Activated naive CD8-positive, alpha-beta T cell treated with anti-CD3 and anti-CD28 coated beads, Interleukin-2, amount 50 U/mL, for 16 hours (primary cell): ENCODE data around the gene NCOA7.
A peak's percentile ranks its signal among the peaks of the same experiment; 100 is the strongest.
"Not testable (repeated sequence)": the region's sequence is repeated elsewhere in the genome, so short reads cannot be mapped to it uniquely, and the experiment has no call there.

Experiments
- DNase-seq: peaks from one replicate; pipeline ENCODE4 v3.0.0-alpha.2; 2020; ENCODE audit warnings: low read depth, low spot score

The NCOA7 gene

DNA sequence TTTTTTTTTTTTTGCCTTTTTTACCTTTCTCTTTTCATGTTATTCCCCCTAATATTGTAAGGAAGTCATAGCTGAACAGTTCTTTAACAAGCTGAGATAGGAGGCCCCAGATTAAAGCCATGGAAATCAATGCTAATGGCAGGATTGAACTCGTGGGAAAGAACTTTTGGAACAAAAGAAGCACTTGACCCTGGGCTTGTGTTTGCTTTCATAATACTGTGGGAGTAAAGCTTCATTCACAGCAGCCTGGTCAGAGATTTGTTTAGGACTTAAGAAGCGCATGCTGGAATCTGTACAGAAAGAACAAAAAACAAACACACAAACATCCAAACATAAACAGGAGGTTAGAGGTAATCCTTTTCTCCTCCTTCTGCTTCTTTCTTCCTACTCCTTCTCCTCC, 36.2 kb upstream of the NCOA7 start:
- no peak for DNase-seq

DNA sequence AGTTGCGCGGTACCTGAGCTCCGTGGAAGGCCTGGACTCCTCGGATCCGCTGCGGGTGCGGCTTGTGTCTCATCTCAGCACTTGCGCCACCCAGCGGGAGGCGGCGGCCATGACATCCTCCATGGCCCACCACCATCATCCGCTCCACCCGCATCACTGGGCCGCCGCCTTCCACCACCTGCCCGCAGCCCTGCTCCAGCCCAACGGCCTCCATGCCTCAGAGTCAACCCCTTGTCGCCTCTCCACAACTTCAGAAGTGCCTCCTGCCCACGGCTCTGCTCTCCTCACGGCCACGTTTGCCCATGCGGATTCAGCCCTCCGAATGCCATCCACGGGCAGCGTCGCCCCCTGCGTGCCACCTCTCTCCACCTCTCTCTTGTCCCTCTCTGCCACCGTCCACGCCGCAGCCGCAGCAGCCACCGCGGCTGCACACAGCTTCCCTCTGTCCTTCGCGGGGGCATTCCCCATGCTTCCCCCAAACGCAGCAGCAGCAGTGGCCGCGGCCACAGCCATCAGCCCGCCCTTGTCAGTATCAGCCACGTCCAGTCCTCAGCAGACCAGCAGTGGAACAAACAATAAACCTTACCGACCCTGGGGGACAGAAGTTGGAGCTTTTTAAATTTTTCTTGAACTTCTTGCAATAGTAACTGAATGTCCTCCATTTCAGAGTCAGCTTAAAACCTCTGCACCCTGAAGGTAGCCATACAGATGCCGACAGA, 31.4 kb upstream of the NCOA7 start:
- DNase-seq = no peak

DNA sequence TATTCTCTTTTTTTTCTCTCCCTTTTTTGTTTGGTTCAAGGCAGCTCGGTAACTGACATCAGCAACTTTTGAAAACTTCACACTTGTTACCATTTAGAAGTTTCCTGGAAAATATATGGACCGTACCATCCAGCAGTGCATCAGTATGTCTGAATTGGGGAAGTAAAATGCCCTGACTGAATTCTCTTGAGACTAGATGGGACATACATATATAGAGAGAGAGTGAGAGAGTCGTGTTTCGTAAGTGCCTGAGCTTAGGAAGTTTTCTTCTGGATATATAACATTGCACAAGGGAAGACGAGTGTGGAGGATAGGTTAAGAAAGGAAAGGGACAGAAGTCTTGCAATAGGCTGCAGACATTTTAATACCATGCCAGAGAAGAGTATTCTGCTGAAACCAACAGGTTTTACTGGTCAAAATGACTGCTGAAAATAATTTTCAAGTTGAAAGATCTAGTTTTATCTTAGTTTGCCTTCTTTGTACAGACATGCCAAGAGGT, 30.8 kb upstream of the NCOA7 start:
- no peak for DNase-seq

DNA sequence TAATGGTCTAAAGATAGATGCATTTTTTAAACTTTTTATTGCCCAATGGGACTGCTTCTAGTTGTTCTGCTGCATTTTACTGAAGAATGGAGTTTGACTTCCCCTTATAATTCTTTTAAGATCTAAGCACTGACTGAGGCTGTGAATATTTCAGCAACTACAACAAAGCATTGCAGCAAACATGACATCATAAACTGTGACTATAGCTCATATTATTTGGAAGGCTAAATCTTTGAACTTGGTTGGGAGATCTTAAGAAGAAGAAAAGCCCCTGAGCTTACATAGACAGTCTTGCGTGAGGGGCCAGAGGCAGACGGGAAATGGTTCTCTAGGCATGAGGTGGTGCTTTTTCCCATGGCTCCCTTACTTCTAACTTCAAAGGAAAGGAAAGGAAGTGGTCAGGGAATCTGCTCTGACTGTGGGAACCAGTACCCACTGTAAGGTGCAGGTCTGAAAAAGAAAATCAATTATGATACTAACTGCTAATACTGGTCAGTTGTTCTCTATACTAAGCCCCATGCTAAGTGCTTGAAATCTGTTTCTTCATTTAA, 26.6 kb upstream of the NCOA7 start:
- DNase-seq = no peak

DNA sequence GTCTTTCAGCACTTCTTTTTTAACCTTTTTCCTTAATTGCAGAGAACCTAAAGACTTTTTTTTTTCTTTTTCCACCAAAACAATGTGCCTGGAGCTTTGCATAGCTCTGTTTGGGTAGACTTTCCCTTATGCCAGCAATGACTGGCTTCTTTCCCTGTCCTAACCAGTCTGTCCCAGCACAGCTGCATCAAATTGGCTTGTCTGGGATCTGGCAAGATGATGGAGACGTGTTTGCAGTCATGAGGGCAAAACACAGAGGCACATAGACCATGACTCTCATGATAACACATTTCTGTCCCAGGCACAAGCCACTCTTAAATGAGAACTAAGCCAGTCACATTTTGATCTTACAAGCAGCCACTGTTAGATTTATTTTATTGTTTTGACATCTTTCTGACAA, 24.8 kb upstream of the NCOA7 start:
- no peak for DNase-seq

DNA sequence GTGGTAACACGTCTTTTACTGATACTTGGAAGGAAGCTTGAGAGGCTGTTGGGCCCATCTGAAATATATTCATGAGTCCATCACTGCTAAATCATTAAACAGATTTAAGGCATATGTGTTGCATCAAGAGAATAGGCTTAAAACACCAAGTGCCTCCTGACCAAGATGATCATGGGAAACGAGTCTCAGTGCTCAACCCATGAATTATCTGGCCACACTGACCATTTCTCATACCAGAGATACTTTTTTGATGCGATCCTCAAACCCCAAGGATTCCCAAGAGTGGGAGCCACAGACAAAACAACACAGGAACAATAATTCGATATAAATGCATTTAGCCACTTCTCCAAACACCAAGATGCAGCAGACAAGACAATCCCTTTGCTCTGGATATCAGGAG, 24.1 kb upstream of the NCOA7 start:
- DNase-seq = no peak

DNA sequence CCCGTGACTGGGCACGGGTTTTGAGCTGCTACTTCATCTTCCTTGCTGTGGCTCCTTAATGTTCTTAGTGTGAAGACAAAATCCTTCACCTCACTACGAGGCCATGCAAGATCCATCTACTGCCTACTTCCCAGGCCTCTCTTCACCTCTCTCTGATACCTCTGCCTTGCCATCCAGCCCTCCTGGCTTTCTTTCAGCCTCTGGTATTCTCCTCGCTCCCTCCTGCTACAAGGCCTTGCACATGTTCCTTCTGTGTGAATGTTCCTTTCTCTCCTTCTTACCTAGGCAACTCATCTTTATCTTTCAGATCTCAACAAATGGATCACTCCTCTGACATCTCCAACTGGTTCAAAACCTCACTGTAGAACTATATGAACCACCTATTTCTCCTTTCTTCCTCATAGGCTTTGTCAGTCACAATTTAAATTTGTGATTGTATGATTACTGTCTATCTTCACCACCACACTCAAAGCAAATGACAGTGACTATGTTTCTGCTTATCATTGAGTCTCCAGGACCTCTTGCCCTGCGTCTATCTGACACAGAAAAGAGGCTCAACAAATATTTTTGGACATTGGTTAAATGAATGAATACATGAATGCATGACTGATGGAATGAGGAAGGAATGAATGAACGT, 21.5 kb upstream of the NCOA7 start:
- no peak for DNase-seq

DNA sequence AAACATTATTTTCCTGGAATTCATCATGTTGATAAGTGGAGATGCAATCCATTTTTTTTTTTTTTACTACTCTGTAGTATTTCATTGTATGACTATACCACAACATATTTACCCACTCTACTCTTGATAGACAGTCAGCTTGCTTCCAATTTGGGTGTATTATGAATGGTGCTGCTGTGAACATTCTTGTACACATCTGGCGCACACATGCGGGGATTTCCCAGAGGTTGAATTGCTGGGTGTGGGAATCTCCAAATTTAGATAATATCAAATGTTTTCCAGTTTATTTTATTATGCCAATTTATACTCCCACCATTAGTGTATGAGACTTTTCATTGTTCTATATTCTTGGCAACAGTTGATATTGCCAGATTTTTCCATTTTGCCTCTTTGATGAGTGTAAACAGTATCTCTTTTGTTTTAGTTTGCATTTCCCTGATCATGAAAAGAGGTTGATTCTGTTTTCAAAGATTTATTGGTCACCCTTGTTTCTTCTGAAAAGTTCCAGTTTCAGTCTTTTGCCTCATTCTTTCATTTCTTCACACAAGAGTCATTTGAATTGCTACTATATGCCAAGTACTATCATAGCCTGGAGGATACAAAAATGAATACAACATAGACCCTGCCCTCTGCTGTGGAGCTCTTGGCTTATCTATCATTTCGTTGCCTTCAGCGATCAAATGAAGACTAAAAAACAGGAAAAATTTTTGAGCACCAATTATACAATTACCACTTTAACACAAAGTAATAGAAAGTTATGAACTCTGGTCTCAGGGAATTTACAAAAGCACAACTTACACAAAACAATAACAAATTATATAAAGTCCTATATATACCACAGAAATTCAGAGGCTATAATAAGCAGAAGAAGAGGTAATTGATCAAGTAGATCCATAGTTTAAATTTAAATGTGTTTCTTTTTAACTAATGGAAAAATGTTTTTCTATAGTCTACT, 17.1 kb upstream of the NCOA7 start:
- DNase-seq = no peak

DNA sequence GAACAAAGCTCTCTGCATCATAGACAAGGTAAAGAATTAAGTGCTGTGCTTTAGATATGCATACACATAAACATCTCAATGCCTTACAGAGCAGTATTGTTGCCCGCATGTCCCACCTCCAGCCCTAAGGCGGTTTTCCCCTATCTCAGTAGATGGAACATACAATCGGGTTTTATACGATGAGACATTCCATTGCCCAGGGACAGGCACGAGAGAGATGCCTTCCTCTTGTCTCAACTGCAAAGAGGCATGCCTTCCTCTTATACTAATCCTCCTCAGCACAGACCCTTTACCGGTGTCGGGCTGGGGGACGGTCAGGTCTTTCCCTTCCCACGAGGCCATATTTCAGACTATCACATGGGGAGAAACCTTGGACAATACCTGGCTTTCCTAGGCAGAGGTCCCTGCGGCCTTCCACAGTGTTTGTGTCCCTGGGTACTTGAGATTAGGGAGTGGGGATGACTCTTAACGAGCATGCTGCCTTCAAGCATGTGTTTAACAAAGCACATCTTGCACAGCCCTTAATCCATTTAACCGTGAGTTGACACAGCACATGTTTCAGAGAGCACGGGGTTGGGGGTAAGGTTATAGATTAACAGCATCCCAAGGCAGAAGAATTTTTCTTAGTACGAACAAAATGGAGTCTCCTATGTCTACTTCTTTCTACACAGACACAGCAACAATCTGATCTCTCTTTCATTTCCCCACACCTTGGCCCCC, 14.5 kb upstream of the NCOA7 start:
- not testable (repeated sequence) for DNase-seq

DNA sequence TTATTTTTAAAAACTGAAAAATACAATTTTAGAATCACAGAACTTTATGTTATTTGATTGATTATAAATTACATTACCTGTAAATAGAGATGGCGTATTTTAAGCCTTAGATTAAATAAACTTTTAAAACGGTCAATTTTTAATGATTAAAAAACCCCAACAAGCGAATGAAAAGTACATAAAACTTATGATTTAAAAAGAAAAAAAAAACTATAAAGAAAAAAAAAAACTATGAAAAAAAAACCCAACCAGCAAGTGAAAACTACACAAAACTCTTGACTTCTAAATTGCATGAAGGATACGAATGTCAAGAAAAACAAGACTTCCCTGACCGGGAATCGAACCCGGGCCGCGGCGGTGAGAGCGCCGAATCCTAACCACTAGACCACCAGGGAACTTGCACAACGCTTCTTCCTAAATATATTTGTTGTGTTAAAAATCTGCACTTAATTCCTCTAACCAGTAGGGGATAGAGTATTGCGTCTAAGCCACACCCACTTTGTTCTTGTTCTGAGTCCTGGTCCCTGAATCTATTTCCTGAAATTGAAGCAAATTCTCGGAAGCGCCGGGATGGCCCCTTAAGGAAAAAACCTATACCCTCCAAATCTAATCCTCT, 10.7 kb upstream of the NCOA7 start:
- DNase-seq = peak; percentile 67

DNA sequence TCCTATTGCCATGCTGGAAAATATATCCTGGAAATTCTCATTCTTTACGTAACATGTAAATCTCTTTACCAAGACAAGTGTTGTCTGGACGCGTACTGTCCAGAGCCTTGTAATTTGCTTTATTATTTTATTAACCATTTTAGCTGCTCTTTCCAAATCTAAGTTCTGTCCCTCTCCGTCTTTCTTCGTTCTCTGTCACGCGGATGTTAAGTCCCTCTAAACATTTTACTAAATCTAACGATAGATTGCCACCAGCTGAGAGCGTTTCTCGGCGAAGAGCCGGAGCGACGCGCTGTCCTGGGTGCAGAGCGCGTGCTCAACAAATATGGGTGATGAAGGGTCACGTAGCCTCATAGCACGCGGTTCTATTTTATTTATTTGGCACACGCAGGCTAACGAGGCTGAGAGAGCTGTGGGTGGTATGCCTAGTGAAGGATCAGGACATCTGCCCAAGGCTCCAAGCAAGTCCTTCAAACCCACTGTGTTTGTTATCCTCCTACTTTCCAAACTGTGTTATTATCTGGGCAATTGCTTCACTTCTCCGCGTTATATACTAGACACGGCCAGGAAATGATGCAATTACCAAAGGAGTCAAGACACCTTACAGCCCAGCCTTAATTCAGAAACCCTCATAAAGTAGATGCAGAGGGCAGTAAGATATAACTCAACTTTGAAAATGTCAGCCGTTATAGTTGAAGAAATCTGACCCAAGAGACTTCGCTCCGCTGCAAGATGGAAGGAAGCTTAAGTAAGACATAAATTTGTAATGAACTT, 10.0 kb upstream of the NCOA7 start:
- peak; percentile 11 for DNase-seq

DNA sequence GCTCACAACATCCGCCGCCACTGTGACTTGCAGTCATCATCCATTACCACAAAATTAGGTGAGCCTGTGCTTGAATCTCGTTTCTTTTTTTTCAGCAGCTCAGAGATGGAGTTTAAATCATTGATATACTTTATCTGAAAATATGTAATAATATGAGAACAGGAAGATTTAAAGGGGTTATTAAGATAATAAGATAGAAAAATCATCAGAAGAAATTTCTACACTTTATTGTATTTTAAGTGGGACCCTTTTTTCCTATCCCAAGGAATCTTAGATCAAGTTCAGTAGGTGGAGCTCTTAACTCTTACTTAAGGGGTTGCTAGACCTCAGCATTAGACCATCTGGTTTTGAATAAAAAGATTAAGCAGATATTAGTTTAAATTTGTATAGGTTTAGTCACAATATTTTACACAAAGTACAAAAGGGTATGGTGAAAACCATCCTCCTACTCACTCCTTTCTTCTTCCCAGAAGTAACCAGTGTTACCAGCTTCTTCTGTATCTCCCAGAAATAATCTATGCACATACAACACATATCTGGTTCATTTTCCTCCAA, 9.4 kb upstream of the NCOA7 start:
- no peak for DNase-seq

DNA sequence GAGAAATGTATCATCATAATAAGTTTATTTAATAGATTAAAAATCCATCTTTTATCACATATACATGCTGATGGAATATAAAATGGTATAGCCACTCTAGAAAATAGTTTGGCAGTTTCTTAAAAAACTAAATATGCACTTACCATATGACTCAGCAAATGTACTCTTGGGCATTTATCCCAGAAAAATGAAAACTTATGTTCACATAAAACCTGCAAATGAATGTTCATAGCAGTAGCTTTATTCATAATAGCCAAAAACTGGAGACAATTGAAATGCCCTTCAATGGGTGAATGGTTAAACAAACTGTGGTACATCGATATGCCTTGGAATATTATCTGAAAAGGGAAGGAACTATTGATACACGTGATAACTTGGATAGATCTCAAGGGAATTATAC, 6.4 kb upstream of the NCOA7 start:
- no peak for DNase-seq

DNA sequence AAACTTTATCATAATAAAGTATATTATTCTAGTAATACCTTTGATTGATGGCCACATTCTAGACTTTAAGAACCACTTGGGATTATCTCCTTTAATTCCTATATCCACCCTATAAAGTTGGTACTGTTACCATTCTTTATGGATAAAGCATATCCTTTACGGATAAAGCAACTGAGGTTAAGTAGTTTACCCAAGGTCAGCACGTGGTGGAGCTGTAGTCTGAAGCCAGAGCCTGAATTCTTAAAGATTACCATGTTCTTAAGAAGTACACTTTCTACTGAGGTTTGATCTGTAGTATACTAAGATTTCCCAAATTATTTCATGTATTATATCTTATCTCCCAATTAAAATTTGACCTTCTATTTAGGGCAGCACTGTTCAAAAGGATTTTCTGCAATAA, 3.0 kb upstream of the NCOA7 start:
- DNase-seq = no peak

DNA sequence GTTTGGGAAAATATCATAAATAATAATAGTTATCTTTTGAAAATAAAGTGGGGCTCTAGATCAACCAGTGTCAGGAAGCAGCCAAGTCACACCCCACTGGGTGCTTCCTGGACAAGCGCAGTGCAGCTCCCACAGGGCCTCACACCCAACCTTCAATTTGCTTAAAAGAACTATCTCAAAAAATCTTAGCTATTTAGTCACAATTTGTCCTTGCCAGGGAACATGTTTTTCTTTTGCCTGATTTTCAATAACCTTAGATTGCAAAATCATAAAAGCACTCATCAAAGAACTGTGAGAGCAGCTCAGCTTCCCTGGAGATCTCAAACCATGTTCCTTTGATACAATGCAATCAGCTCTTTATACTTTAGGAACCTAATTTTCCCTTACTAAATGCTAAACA, 1.6 kb upstream of the NCOA7 start:
- DNase-seq = no peak

DNA sequence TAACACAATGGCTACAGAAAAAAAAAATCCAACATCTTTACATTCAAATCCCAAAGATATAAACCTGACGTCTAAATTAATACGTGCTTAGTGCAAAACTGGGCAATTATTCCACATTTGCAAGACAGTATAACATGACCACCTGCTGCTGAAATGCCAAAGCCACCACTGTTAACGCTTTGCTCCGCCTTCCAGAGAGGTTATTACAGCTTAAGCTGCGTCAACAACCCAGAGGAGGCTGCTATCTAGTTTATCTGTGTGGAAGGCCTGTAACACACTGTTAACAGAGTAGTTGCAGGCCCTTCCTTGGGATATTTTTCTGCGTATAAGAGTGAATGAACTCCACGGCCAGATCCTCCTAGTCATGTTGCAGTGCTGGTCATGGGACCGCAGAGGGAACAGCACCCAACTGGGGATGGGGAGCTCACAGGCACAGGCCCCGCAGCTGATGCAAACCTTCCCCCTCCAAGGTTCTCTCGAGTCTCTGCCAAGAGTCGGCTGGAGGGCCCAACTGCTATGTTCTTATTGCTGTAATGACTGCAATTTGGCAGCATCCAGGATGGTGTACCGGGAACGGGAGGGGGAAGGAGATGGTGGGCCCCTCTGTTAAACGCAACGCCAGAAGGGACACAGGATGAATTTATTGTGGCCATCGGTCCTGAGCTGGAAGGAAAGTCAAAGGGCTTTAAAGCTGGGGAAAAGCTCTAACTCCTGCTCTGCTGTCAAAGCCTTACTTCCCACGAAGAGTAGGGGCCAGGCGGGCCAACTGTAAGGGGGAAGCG, 993 bp upstream of the NCOA7 start:
- DNase-seq = no peak

DNA sequence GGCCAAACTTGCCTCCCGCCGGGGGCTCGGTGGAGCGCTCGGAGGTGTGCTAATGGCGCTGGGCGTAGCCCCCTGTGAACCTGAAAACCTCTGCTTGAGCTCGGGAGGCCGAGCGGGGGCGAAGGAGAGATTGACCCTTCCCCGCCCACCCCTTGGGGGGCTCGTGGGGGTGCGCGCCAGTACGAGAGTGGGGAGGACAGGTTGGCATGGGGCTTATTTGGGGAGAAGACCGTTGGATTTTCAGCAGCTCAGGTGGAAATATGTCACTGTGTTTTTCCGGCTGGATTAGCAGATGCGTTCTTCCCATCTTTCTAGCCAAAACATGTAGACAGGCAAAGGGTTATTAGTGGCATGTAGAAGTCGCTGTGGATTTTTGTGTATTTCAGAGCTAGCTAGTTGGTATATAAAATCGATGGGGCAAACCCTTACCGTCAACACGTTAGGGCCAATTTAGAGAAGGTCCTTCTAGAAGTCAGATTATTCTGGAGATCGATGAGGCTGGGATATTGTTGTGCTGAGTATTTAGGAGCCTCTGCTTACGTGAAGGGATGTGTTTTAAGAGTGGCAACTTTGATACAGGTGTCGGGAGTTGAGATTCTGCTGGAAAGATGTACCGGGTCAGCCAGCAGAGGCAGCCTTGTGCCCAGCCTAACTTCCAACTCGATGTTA, 525 bp downstream of the NCOA7 start:
- no peak for DNase-seq

DNA sequence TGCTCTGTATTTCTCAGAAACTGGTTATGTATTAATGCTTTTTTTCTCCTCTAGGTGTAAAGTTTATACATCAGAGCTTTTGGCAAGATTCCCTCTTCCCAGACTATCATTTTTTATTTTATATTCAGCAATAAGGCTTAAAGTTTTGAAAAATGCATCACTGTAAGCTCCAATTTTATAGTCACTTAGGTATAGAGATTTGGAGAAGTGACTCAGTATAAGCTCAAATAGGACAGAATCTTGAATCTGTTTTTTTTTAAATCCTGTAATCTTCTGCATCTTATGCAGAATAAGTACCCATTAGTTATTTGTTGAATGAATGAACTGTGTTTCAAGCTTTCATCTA, 1.0 kb downstream of the NCOA7 start:
- no peak for DNase-seq

DNA sequence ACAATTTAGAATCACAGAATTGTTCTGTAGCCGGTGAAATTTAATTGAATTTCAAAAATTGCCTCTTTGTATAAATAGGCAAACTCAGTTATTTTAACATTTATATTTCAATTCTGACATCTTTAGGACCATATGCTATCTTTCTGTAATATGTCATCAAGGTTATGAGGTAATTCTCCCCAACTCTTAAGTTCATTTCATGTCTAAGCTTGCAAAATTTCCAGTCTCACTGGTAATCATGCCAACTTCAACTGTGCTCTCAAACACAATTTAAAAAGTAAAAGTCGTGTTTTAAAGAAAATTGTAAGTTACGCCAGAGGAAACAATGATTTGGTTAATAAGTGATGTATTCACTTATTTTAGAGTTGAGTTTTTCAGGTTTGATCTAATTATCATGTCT, 1.4 kb downstream of the NCOA7 start:
- DNase-seq = no peak
